Caco-2 (cell line): Measurements from ENCODE around the gene BCAT1. TPM values are rescaled to one million over a fixed set of nuclear protein-coding genes. Genes with fewer than 3 reads are reported as not detected.

ENCODE experiments used
- BruUV-seq: library from RNA; stranded (reverse); fragments of 400-500 nt; replicated peaks from 2 replicates; lab custom pipeline; 2021; lab: Mats Ljungman, UMichigan
- CTCF ChIA-PET: fragments of 300-600 bp; sonication (Branson Sonifier 250); formaldehyde crosslinking; loops from one replicate; lab custom pipeline; 2022; ENCODE audit warnings: antibody characterized with exemption; lab: Charles Lee
- POLR2A ChIA-PET: fragments of 300-600 bp; sonication (Branson Sonifier 250); formaldehyde crosslinking; loops from one replicate; lab custom pipeline; 2022; ENCODE audit warnings: antibody characterized with exemption; lab: Charles Lee
- DNase-seq, 2 experiments: peaks; one replicate each; pipeline versions ENCODE4 v3.0.0 to v3.0.0-alpha.2; 2020 to 2022
- H3K27me3 ChIP-seq: replicated peaks from 2 replicates; pipeline ENCODE4 v1.6.0; 2011; ENCODE audit warnings: low read length; ENCODE audit not compliant: control insufficient read depth, insufficient read depth
- H3K36me3 ChIP-seq: 2 replicates; pipeline ENCODE4 v1.5.1; 2011; ENCODE audit warnings: low read length; ENCODE audit not compliant: control insufficient read depth, insufficient read depth
- H3K4me1 ChIP-seq: fragments of 250-450 bp; sonication (Bioruptor Pico); 2 replicates; pipeline ENCODE4 v1.5.1; 2020; ENCODE audit warnings: mild to moderate bottlenecking
- H3K4me3 ChIP-seq: 2 replicates; pipeline ENCODE4 v1.5.1; 2011; ENCODE audit warnings: low read depth, mild to moderate bottlenecking, control low read depth, low read length
- H3K9me3 ChIP-seq: fragments of 250-450 bp; sonication (Bioruptor Pico); 2 replicates; pipeline ENCODE4 v1.5.1; 2020; ENCODE audit warnings: mild to moderate bottlenecking, moderate library complexity
- H3K27ac Mint-ChIP-seq: one replicate; pipeline ENCODE4 v1.8.0; 2022; ENCODE audit warnings: mixed read lengths; ENCODE audit not compliant: unreplicated experiment
- H3K27me3 Mint-ChIP-seq: one replicate; pipeline ENCODE4 v1.8.0; 2022; ENCODE audit warnings: mixed read lengths; ENCODE audit not compliant: insufficient read depth, unreplicated experiment
- H3K36me3 Mint-ChIP-seq: one replicate; pipeline ENCODE4 v1.8.0; 2022; ENCODE audit warnings: mild to moderate bottlenecking, mixed read lengths; ENCODE audit not compliant: insufficient read depth, unreplicated experiment
- H3K4me1 Mint-ChIP-seq: one replicate; pipeline ENCODE4 v1.8.0; 2022; ENCODE audit warnings: low read depth, mixed read lengths; ENCODE audit not compliant: unreplicated experiment
- H3K4me3 Mint-ChIP-seq: one replicate; pipeline ENCODE4 v1.8.0; 2022; ENCODE audit warnings: mild to moderate bottlenecking, moderate library complexity, mixed read lengths; ENCODE audit not compliant: unreplicated experiment
- H3K9me3 Mint-ChIP-seq: one replicate; pipeline ENCODE4 v1.8.0; 2022; ENCODE audit warnings: mixed read lengths; ENCODE audit not compliant: unreplicated experiment
- CTCF ChIP-seq, 2 experiments: fragments of 200-600 bp in 1 of 2; IDR thresholded peaks; 1 replicate in 1 of 2; 2 replicates in 1 of 2; pipeline versions ENCODE4 v1.5.1 to v1.8.0; 2011 to 2022; ENCODE audit warnings: antibody characterized with exemption in 1 of 2, control low read depth in 1 of 2, inconsistent platforms in 1 of 2, low read depth in 1 of 2, low read length in 1 of 2, mild to moderate bottlenecking in 1 of 2, moderate library complexity in 1 of 2; ENCODE audit not compliant: insufficient read depth in 1 of 2, severe bottlenecking in 1 of 2, unreplicated experiment in 1 of 2
- intact Hi-C: fragments of 100-400 bp; cut with micrococcal nuclease; formaldehyde crosslinking; loops from one replicate; pipeline ENCODE4 v1.10.0; 2022; ENCODE audit not compliant: unreplicated experiment
- total RNA-seq: library from RNA; stranded (reverse); gene quantifications from 2 replicates; pipeline ENCODE4 v1.2.3, GENCODE V29; 2022

Gene BCAT1
- total RNA-seq, 1 experiment from 2014 or later, result 432 TPM

GRCh38 chr12:24851341-24851740, 97.6 kb downstream of the BCAT1 start:
- Histone ChIP-seq H3K4me3 (no peak overlapping the region), H3K27me3 (no peaks in the 10 kb centered on the region), H3K4me1 (no peaks in the 10 kb centered on the region), H3K9me3 (no peaks in the 10 kb centered on the region), H3K36me3 (peaks cover 1% of the 10 kb centered on the region; the same call in 1 of the 2 replicates)
- H3K36me3 Mint-ChIP-seq, result peaks cover 85% of the 10 kb centered on the region
- DNase-seq, result no peak
- intact Hi-C loops, result no loop called here
- no peaks in the 10 kb centered on the region for H3K27me3 Mint-ChIP-seq
- H3K4me3 Mint-ChIP-seq, result no peak overlapping the region
- BruUV-seq, result no TSS peak
- peaks cover 6% of the 10 kb centered on the region for H3K9me3 Mint-ChIP-seq
- no peak overlapping the region for H3K27ac Mint-ChIP-seq
- POLR2A ChIA-PET, result no interaction called here
- CTCF ChIA-PET, result no interaction called here
- H3K4me1 Mint-ChIP-seq, result peaks cover 24% of the 10 kb centered on the region
- TF ChIP-seq CTCF (IDR thresholded peaks at IDR 0.05; ENCODE audit: insufficient read depth in 1 of 2, low read depth in 1 of 2, low read length in 1 of 2, severe bottlenecking in 1 of 2, unreplicated experiment in 1 of 2), result no peak

- ChIA-PET CTCF (no interaction called here), POLR2A (no interaction called here)
- H3K4me1 ChIP-seq, result no peaks in the 10 kb centered on the region
- Mint-ChIP-seq H3K36me3 (peaks cover 83% of the 10 kb centered on the region), H3K4me3 (no peak overlapping the region), H3K27ac (no peak overlapping the region), H3K4me1 (peaks cover 18% of the 10 kb centered on the region), H3K9me3 (peaks cover 6% of the 10 kb centered on the region), H3K27me3 (no peaks in the 10 kb centered on the region)
- TF ChIP-seq CTCF (IDR thresholded peaks at IDR 0.05; ENCODE audit: insufficient read depth in 1 of 2, low read depth in 1 of 2, low read length in 1 of 2, severe bottlenecking in 1 of 2, unreplicated experiment in 1 of 2), result no peak
- H3K4me3 ChIP-seq, result no peak overlapping the region
- H3K9me3 ChIP-seq, result no peaks in the 10 kb centered on the region
- no peaks in the 10 kb centered on the region for H3K27me3 ChIP-seq
- H3K36me3 ChIP-seq, result peaks cover 1% of the 10 kb centered on the region; the same call in 1 of the 2 replicates
- DNase-seq, result no peak
- intact Hi-C loops, result no loop called here
- no TSS peak for BruUV-seq
Measured at GRCh38 chr12:24850496-24850895, 98.4 kb downstream of the BCAT1 start.

GRCh38 chr12:24848941-24849477, 99.9 kb downstream of the BCAT1 start:
- POLR2A ChIA-PET, result no interaction called here
- TF ChIP-seq CTCF (IDR thresholded peaks at IDR 0.05; ENCODE audit: insufficient read depth in 1 of 2, low read depth in 1 of 2, low read length in 1 of 2, severe bottlenecking in 1 of 2, unreplicated experiment in 1 of 2), result no peak
- Mint-ChIP-seq H3K27me3 (no peaks in the 10 kb centered on the region), H3K27ac (no peak overlapping the region), H3K4me3 (no peak overlapping the region), H3K9me3 (peaks cover 6% of the 10 kb centered on the region), H3K36me3 (peaks cover 82% of the 10 kb centered on the region), H3K4me1 (peaks cover 8% of the 10 kb centered on the region)
- no peak overlapping the region for H3K4me3 ChIP-seq
- H3K9me3 ChIP-seq, result no peaks in the 10 kb centered on the region
- CTCF ChIA-PET, result interaction anchor here (0.5 kb wide), 1 partner anchor 112 kb away, joined by 5 read pairs; no protein-coding TSS in a partner anchor
- no peak for DNase-seq
- BruUV-seq, result no TSS peak
- no peaks in the 10 kb centered on the region for H3K27me3 ChIP-seq
- no peaks in the 10 kb centered on the region for H3K4me1 ChIP-seq
- intact Hi-C loops, result loop anchor here (2.0 kb wide), 1 partner anchor 140 kb away; no protein-coding TSS in a partner anchor
- H3K36me3 ChIP-seq, result peaks cover 1% of the 10 kb centered on the region; the same call in 1 of the 2 replicates
